ENCODE results near the gene ZBED1.
"Not testable (repeated sequence)": the region's sequence is repeated elsewhere in the genome, so short reads cannot be mapped to it uniquely, and the experiment has no call there.

ZBED1 gene

DNA sequence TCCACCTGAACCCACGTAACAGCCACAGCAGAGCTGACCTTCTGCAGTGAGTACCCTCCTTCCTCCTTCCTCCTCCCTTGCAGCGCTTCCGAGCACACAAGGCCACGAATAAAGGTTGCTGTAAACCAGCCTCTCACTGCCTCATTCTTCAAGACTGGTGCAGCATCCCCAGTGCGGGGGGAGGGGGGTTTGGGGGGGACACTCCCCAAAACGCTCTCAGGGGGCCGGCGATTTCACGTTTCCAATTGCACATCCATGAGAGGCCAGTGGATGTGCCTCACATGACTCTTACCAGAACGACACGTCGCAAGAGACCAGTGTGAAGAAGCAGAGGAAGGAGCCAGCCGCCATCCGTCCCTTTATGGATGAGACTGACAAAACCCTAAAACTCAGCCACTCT lies 5.2 kb downstream of the ZBED1 start:
- DNase-seq = no peak

DNA sequence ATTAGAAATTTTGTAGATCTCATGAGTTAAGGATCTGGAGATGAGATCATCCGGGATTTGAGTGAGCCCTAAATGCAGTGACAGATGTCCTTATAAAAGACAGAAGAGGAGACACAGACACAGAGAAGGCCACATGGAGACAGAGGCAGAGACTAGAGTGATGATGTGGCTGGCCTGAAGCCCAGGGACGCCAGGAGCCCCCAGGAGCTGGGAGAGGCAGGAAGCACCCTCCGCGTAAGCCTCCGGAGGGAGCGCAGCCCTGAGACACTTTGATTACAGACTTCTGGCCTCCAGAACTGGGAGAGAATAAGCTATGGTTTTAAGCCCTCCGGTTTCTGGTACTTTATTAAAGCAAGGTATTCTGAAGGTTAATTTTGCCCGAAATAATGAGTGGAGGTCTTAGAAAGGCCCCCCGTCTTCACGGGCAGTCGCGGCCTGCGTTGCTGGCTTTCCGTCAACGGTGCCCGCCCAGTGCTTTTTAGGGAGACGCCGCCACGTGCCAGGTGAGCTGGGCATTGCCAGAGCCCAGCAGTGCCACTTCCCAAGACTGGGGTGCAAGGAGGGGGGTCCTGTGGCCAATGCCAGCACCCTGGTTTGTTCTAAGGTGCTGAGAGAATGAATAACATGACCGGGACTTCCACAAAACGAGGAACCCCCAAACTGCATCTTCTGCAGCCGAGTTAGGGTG lies 8.1 kb downstream of the ZBED1 start:
- DNase-seq = no peak

DNA sequence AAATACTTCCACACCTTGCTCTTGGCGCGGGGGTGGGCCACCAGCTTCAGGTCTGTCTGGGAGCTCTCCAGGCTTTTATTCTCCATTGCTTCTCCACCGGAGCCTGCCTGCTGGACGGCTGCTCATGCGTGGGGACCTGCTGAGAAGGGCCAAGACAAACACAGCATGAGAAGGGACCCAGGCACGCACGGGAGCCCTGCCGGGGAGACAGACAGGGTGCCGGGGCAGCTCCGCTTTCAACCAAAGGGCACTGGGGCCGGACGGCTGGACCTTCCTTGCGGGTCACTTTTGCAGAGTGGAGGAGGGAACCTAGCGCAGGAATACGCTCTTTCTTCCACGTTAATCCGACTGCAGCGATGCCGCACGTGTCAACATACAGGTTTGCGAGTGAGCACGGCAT lies 10.1 kb downstream of the ZBED1 start:
- no peak for DNase-seq

DNA sequence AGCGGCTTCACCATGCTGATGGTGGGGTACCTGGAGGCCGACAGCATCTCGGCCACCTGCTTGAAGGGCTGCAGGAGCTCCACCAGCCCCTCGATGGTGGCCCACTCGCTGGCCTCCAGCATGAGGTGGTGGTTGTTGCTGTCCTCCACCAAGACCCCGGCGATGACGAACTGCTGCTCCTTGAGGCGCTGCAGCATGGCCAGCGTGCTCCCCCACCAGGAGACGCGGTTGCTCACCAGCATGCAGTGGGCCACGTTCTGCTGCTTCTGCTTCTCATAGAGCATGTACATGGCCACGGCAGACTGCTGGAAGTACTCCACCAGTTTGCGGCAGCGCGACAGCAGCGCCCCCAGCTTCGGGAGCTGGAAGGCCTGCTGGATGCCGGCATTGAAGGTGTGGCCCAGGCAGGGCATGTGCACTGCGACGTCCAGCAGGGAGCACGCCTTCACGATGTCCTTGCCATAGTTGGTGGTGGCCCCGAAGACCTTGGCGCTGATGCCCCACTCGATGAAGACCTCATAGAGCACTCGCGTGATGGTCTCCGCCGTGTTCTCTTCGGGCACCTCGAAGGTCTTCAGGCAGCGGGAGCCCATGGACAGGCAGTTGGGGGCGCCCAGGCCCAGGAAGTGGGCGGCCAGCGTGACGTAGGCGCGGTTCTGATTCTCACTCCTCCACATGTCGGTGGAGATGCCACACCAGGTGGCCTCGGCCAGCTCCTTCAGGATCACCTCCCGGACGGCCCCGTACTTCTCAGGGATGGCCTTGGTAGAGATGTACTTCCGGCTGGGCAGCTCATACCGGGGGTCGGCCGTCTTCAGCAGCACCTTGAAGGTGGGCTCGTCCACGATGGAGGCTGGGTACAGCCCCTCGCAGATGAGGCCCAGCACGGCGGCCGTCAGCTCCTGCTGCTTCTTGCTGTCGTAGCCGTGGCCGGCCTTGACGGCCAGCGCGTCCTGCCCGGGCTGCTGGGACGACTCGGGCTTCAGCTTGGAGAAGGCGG lies 11.0 kb downstream of the ZBED1 start:
- DNase-seq = no peak

DNA sequence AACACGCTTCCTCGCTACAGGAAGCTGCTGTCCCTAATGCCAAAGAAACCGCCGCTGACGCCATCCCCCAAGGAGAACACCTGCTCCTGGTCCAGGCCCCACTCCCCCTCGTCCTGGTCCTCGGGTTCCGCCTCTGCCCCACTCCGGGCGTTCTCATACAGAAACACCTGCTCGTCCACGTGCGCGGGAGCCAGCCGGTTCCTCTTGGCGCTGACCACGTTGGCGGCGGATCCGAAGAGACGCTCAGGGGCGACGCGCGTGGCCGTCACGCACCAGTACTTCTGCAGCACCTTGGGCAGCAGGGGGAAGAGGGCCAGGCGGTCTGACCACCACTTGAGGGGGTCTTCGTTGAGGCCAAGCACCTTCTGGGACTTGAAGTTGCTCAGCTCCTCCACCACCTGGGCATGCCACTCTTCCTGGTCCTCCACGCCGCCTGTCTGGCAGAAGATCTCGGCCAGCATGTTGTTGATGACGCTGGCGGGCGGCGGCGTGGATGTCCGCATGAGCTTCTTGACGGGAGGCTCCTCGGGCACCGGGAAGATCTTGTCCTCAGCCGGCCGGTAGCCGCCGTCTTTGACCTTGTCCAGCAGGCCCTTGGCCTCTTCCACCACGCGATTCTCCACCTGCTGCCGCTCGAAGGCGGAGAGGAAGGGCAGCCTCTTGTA lies 12.0 kb downstream of the ZBED1 start:
- DNase-seq = no peak

DNA sequence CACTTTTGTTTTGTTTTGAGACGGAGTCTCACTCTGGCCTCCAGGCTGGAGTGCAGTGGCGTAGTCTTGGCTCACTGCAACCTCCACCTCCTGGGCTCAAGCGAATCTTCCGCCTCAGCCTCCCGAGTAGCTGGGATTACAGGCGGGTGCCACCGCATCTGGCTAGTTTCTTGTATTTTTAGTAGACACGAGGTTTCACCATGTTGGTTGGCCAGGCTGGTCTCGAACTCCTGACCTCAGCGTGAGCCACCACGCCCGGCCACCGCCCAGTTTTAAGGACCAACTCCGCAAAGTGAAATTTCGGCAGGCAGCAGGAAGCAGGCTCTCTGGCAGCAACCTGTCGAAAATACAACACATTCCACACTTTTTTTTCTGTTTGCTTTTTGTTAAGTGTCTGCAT lies 13.4 kb downstream of the ZBED1 start:
- no peak for DNase-seq

DNA sequence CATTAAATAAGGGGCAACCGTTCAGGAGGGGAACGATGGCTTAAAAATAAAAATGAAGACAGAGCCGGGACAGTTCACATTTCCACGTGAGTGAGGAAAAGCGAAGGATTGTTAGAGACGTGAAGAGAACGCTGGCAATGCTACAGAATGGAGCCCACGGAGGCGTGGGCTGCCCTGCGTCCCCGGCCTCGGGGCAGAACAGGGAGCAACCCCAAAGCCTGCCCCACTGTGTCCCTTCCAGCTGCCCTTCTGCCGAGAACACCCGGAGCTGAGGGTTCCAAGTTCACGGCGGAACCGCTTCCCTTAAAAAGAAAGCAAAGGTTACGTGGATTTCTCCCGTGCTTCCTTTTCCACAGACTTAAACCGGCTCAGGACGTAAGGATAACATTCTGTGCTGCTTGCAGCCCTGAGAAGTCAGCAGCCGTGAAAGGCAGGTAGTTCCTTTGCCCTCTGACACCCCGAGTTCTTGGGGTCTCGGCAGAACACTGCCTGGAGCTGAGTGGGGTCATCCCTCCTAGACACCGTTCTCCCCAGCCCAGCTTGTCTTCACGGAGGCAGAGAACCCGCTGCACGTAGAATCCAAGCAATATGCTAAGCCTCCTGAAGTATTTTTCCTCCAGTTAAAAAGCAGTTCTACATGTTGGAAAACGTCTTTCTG lies 14.2 kb downstream of the ZBED1 start:
- DNase-seq = no peak

DNA sequence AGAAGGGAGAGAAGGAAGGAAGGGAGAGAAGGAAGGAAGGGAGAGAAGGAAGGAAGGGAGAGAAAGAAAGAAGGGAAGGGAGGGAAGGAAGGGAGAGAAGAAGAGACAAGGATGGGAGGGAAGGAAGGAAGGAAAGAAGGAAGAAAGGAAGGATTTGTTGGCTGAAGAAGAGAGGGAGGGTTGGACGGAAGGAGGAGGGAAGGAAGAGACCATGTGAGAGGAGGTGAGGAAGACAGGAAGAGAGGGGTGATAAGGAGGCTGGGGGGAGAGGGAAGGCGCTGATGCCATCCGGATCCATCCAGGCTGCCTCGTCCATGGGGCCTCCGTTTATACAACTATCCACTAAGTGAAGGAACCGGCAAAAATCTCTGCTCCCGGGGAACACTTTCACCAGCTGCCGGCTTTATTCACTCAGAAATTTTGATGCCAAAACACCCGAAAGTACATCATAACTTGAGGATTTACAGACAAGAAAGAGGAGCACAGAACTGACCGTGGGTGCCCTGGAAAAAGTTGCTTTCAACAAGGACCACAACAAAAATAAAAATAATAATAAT lies 14.9 kb downstream of the ZBED1 start:
- DNase-seq = no peak

DNA sequence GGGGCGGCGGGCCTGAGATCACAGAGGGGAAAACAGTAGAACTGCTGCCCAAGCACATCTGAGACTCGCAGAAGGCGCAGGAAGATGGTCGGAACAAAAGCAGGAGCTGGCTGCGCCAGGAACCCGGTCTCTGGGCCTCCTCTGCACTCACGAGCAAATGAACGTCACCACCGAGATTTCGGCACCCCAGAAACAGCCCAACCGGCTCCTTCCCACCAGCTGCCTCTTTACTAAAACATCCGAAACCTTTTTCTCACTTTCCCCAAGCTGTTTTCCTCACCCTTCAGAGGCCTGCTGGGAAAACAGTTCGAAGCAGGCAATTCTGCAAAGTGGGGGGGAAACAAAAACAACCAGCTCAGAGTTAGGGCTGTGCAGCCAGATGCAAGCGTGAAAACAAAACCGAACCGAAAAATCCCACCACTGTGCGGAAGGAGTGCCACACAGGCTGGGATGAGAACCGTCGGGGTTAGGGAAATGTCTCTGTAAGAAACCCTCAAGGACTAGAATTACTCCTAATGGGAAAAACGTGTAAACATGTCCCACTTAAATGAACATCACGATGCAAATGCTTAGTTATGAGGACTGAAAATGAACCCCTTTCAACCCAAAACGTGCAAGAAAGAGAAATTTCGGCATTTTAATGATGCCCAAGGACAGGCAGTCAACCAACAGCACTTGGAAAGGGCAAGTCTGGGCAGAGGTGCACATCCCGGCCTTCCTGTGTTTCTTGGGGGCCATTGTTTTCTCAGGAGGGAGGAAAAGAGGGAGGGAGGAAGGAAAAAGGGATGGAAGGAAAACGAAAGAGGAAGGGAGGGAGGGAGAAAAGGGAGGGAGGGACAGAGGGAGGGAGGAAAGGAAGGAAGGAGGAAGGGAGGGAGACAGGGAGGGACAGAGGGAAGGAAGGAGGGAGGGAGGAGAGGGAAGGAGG lies 15.8 kb downstream of the ZBED1 start:
- DNase-seq = no peak

DNA sequence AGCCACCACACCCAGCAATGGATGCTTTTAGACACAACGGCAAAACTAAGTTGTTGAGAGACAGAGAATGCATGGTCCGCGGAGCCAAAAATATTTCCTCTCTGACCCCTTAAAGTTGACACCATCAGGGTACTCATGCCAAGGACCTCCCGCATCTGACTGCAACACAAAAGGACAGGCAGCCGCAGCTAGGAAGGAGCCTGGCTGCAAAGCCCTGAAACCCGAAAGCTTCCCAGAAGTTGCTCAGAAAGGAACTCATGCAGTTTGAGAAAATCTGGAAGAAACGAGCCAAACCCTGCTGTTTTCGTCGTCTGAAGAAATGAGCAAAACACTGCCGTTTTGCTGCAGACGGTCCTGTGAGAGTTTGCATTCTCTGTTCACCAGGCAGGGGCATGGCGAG lies 16.5 kb downstream of the ZBED1 start:
- no peak for DNase-seq

DNA sequence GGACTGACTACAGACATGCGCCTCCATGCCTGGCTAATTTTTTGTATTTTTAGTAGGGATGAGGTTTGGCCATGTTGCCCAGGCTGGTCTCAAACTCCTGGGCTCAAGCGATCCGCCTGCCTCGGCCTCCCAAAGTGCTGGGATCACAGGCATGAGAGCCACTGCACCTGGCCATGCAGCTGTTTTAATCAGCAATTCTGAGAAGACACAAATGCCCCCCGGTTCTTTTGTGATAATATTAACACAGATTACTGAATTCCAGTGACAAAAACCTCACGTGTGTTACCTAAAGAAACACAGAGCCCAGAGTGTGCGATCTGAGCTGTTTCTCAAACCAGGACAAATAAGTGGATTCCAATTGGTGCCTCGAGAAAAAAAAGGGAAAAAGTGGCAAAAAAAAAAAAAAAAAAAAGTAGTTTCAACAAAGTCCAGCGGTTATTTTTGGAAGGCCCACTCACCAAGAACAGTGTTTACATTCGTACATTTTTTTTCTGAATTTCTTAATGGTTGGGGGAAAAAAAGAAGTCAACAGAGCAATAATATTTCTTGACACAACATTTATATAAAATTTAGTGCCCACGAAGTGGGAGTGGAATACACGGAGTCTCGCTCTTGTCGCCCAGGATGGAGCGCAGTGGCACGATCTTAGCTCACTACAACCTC lies 17.2 kb downstream of the ZBED1 start:
- no peak for DNase-seq

DNA sequence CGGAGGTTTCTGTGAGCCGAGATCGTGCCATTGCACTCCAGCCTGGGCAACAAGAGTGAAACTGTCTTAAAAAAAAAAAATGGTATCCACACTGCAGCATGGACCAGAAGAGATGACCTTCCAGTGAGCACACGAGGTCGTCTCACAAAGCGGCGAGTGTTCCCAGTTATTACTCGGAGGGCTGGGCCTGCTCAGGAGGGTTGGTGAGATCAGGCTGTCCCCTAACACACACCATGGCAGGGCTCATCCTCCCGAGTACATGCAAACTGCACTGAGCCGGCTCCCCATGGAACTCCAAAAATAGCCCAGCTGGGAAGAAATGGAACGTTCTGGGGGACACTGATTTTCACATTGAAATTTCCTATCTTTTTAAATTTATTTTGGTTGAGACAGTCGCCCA lies 19.2 kb downstream of the ZBED1 start:
- DNase-seq = not testable (repeated sequence)

DNA sequence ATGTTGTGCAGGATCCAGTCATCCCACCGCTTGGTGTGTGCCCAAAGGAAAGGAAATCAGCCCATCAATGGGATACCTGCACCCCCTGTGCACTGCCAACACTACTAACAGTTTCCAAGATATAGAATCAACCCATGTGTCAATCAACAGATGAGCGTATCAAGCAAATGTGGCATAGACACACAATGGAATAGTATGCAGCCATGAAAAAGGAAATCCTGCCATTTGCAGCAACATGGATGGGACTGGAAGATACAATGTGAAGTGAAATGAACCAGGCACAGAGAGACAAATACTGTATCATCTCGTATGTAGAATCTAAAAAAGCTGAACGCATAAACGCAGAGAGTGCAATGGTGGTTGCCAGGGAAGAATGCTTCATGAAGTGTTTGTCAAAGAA lies 20.8 kb downstream of the ZBED1 start:
- not testable (repeated sequence) for DNase-seq

DNA sequence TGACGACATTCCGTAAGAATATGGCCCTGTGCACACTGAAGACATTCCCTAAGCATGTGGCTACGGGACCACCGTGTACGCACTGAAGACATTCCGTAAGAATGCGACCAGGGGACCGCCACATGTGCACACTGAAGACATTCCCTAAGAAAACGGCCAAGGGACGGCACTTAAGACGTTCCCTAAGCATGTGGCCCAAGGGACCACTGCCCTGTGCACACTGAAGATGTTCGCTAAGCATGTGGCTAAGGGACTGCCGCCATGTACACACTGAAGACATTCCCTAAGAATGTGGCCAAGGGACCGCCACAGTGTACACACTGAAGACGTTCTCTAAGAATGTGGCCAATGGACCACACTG lies 21.4 kb downstream of the ZBED1 start:
- no peak for DNase-seq

DNA sequence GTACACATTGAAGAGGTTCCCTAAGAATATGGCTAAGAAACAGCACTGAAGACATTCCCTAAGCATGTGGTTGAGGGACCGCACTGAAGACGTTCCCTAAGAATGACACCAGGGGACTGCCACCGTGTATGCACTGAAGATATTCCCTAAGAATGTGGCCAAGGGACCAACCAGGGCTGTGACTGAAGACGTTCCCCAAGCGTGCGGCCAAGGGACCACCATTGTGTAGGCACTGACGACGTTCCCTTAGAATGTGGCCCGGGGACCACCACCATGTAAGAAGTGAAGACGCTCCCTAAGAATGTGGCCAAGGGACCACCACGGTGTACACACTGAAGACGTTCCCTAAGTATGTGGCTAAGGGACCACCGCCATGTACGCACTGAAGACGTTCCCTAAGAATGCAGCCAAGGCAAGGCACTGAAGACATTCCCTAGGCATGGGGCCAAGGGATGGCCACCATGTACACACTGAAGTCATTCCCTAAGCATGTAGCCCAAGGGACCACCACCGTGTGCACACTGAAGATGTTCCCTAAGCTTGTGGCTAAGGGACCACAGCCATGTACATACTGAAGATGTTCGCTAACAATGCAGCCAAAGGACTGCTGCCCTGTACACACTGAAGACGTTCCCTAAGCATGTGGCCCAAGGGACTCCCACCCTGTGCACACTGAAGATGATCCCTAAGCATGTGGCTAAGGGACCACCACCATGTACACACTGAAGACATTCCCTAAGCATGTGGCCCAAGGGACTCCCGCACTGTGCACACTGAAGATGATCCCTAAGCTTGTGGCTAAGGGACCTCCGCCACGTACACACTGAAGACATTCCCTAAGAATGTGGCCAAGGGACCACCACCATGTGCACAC lies 22.0 kb downstream of the ZBED1 start:
- DNase-seq = no peak

DNA sequence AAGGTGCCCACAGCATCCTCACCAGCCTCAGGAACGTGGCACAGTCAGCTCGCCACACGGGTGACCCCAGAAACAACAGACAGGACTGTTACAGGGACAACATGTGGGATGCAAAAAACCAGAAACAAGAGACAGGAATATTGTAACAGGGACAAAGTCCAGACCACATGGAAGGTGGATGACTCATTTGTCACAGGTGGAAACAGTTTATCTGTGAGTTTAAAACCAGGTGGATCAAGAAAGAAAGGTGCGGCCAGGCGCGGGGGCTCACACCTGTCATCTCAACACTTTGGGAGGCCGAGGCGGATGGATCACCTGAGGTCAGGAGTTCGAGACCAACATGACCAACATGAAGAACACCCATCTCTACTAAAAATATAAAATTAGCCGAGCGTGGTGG lies 23.5 kb downstream of the ZBED1 start:
- DNase-seq = not testable (repeated sequence)

DNA sequence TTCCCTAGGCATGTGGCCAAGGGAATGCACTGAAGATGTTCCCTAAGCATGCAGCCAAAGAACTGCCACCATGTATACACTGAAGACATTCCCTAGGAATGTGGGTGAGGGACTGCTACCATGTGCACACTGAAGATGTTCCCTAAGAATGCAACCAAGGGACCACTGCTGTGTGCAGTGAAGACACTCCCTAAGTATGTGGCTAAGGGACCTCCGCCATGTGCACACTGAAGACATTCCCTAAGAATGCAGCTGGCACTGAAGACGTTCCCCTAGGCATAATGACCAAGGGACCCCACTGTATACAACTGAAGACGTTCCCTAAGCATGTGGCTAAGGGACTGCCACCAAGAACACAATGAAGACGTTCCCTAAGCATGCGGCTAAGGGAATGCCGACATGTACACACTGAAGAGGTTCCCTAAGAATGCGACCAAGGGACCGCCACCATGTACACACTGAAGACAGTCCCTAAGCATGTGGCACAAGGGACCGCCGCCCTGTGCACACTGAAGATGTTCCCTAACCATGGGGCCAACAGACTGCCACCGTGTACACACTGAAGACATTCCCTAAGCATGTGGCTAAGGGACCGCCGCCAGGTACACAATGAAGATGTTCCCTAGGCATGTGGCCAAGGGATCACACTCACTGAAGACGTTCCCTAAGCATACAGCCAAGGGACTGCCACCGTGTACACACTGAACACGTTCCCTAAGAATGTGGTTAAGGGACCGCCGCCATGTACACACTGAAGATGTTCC lies 25.6 kb downstream of the ZBED1 start:
- DNase-seq = no peak

DNA sequence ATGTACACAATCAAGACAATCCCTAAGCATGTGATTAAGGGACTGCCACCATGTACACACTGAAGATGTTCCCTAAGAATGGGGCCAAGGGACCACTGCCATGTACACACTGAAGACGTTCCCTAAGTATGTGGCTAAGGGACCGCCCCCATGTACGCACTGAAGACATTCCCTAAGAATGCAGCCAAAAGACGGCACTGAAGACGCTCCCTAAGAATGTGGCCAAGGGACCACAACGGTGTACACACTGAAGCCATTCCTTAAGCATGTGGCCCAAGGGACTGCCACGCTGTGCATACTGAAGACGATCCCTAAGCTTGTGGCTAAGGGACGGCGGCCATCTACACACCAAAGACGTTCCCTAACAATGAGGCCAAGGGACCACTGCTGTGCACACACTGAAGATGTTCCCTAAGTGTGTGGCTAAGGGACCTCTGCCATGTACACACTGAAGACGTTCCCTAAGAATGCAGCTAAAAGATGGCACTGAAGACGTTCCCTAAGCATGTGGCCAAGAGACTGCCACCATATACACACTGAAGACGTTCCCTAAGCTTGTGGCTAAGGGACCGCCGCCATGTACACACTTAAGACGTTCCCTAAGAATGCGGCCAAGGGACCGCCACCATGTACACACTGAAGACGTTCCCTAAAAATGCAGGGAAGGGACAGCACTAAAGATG lies 26.4 kb downstream of the ZBED1 start:
- no peak for DNase-seq

DNA sequence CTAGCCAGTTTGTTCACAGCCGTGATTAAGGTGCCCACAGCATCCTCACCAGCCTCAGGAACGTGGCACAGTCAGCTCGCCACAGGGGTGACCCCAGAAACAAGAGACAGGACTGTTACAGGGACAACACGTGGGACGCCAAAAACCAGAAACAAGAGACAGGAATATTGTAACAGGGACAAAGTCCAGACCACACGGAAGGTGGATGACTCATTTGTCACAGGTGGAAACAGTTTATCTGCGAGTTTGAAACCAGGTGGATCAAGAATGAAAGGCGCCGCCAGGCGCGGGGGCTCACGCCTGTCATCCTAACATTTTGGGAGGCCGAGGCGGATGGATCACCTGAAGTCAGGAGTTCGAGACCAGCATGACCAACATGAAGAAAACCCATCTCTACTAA lies 27.7 kb downstream of the ZBED1 start:
- DNase-seq = not testable (repeated sequence)

All from OCI-M1 (cell line).